Activated T-cell treated with anti-CD3 and anti-CD28 coated beads, Interleukin-2, amount 50 U/mL, for 48 hours (primary cell): Measurements from ENCODE around the gene MAPK14.

ENCODE experiments used
- DNase-seq, 2 experiments: peaks; one replicate each; pipeline ENCODE4 v3.0.0-alpha.2; 2020

MAPK14 gene

GRCh38 chr6:36110050-36110449 lies 82.4 kb downstream of the MAPK14 start:
- no peak for DNase-seq

- no peak for DNase-seq
Measured at GRCh38 chr6:36110863-36111262, 83.3 kb downstream of the MAPK14 start.

- DNase-seq = no peak
Measured at GRCh38 chr6:36111526-36111925, 83.9 kb downstream of the MAPK14 start.

- no peak for DNase-seq
Measured at GRCh38 chr6:36113049-36113448, 85.4 kb downstream of the MAPK14 start.

GRCh38 chr6:36113703-36114102 lies 86.1 kb downstream of the MAPK14 start:
- DNase-seq = no peak

- DNase-seq = no peak
Measured at GRCh38 chr6:36114798-36115408, 87.3 kb downstream of the MAPK14 start.

- no peak for DNase-seq
Measured at GRCh38 chr6:36115412-36115811, 87.8 kb downstream of the MAPK14 start.

GRCh38 chr6:36116066-36116864 lies 88.7 kb downstream of the MAPK14 start:
- no peak for DNase-seq

GRCh38 chr6:36116943-36117342 lies 89.3 kb downstream of the MAPK14 start:
- DNase-seq = no peak

- DNase-seq = no peak
Measured at GRCh38 chr6:36117658-36118549, 90.3 kb downstream of the MAPK14 start.

- peak; percentile 55 to 69 for DNase-seq
Measured at GRCh38 chr6:36118550-36119107, 91.0 kb downstream of the MAPK14 start.

- no peak for DNase-seq
Measured at GRCh38 chr6:36119209-36119608, 91.6 kb downstream of the MAPK14 start.

- peak in 1 of 2 experiments; percentile 18 for DNase-seq
Measured at GRCh38 chr6:36120018-36120417, 92.4 kb downstream of the MAPK14 start.

- DNase-seq = peak; percentile 75 to 78
Measured at GRCh38 chr6:36120539-36120938, 92.9 kb downstream of the MAPK14 start.

- DNase-seq = peak; percentile 71 to 78
Measured at GRCh38 chr6:36120979-36121786, 93.6 kb downstream of the MAPK14 start.

- DNase-seq = no peak
Measured at GRCh38 chr6:36121787-36122494, 94.3 kb downstream of the MAPK14 start.

GRCh38 chr6:36122495-36123269 lies 95.1 kb downstream of the MAPK14 start:
- DNase-seq = peak in 1 of 2 experiments; percentile 19

GRCh38 chr6:36123270-36124139 lies 95.9 kb downstream of the MAPK14 start:
- DNase-seq = peak; percentile 92 to 95

- peak in 1 of 2 experiments; percentile 16 for DNase-seq
Measured at GRCh38 chr6:36124346-36124745, 96.7 kb downstream of the MAPK14 start.

GRCh38 chr6:36124881-36125280 lies 97.3 kb downstream of the MAPK14 start:
- DNase-seq = peak in 1 of 2 experiments; percentile 13
